HFF-Myc (cell line): ENCODE results near the gene KRT79.

Experiments used
- DNase-seq: peaks from one replicate; pipeline ENCODE4 v3.0.0-alpha.2; 2011; ENCODE audit warnings: low read depth; ENCODE audit errors: extremely low read depth
- H3K4me3 ChIP-seq: replicated peaks from 2 replicates; pipeline ENCODE4 v1.5.1; 2011; ENCODE audit warnings: low read depth, mild to moderate bottlenecking, control low read depth, low read length
- TF ChIP-seq, protein P1 (sequence below): IDR thresholded peaks from 2 replicates; pipeline ENCODE4 v1.5.1; 2012; ENCODE audit warnings: mild to moderate bottlenecking, low read depth, low read length, control low read depth; ENCODE audit errors: missing control alignments

KRT79 gene

DNA sequence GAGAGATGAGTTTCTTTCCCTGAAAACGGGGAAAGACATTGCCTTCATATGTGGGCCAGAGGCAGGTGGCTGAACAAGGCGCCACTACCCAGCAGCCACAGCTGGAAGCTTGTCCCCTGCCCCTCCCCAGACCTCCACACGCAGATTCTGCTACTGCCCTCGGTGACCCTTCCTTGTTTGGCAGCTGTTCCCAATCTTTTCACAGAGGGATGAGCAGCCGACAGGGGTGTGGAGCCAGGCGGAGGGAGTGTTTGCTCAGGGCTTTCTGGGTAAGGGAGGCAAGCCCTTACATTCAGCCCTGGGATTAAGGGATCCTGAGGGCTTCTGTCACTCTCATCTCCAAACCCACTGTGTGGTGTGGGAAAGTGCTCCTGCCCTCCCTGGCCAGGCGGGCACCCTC, 15.7 kb downstream of the KRT79 start:
- TF ChIP-seq, protein P1, sequence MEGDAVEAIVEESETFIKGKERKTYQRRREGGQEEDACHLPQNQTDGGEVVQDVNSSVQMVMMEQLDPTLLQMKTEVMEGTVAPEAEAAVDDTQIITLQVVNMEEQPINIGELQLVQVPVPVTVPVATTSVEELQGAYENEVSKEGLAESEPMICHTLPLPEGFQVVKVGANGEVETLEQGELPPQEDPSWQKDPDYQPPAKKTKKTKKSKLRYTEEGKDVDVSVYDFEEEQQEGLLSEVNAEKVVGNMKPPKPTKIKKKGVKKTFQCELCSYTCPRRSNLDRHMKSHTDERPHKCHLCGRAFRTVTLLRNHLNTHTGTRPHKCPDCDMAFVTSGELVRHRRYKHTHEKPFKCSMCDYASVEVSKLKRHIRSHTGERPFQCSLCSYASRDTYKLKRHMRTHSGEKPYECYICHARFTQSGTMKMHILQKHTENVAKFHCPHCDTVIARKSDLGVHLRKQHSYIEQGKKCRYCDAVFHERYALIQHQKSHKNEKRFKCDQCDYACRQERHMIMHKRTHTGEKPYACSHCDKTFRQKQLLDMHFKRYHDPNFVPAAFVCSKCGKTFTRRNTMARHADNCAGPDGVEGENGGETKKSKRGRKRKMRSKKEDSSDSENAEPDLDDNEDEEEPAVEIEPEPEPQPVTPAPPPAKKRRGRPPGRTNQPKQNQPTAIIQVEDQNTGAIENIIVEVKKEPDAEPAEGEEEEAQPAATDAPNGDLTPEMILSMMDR, result no peak
- no peak overlapping the region for H3K4me3 ChIP-seq
- no peak for DNase-seq

GRCh38 chr12:52817699-52818238, 16.3 kb downstream of the KRT79 start:
- no peak for DNase-seq
- TF ChIP-seq, protein P1, result no peak
- no peak overlapping the region for H3K4me3 ChIP-seq

- no peak for DNase-seq
- TF ChIP-seq, protein P1, result no peak
Observed at GRCh38 chr12:52817003-52817698, 17.0 kb downstream of the KRT79 start.

GRCh38 chr12:52815676-52816588, 18.2 kb downstream of the KRT79 start:
- no peak for DNase-seq
- H3K4me3 ChIP-seq, result no peak overlapping the region
- TF ChIP-seq, protein P1, result no peak

More at GRCh38 chr12:52817003-52817698, 17.0 kb downstream of the KRT79 start:
- H3K4me3 ChIP-seq, result no peak overlapping the region

DNA sequence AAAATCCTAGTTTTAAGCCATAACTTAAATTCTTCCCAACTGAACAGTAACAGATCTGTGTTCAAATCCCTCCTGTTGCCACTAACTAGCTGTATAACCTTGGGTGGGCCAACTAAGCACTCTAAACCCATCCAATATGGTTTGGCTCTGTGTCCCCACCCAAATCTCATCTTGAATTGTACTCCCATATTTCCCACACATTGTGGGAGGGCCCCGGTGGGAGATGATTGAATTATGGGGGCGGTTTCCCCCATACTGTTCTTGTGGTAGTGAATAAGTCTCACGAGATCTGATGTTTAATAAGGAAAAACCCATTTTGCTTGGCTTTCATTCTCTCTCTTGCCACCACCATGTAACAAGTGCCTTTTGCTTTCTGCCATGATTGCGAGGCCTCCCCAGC, 18.9 kb downstream of the KRT79 start:
- TF ChIP-seq, protein P1, result no peak
- DNase-seq, result no peak
- no peak overlapping the region for H3K4me3 ChIP-seq

GRCh38 chr12:52814710-52815155, 19.4 kb downstream of the KRT79 start:
- H3K4me3 ChIP-seq, result no peak overlapping the region
- TF ChIP-seq, protein P1, result no peak
- no peak for DNase-seq
